Ovary (tissue), 9 donors: ENCODE data around the gene METTL6. TPM values are rescaled to one million over a fixed set of nuclear protein-coding genes. Genes with fewer than 3 reads are reported as not detected.

Source experiments
- DNase-seq, 5 donors: peaks; one replicate each; pipeline ENCODE4 v3.0.0-alpha.2; 2019 to 2020
- H3K27ac ChIP-seq, 2 donors: fragments of 200-600 bp; one replicate each; pipeline versions ENCODE4 v1.5.1 to v1.8.0; 2019 to 2022
- H3K27me3 ChIP-seq: fragments of 200-600 bp; one replicate; pipeline ENCODE4 v1.8.0; 2022
- H3K36me3 ChIP-seq: fragments of 200-600 bp; sonication (generic); one replicate; pipeline ENCODE4 v1.5.1; 2019
- H3K4me1 ChIP-seq: one replicate; pipeline ENCODE4 v1.8.1; 2013; ENCODE audit warnings: mild to moderate bottlenecking, moderate library complexity; ENCODE audit not compliant: insufficient read depth
- H3K4me3 ChIP-seq: fragments of 200-600 bp; sonication (generic); one replicate; pipeline ENCODE4 v1.5.1; 2017
- H3K9me3 ChIP-seq, 2 donors: fragments of 200-600 bp in 1 of 2; sonication (generic) in 1 of 2; one replicate each; pipeline versions ENCODE4 v1.5.1 to v1.8.1; 2013 to 2019; ENCODE audit warnings: mild to moderate bottlenecking in 1 of 2, moderate library complexity in 1 of 2
- EP300 ChIP-seq: sonication (generic); formaldehyde crosslinking; IDR thresholded peaks from one replicate; pipeline ENCODE4 v1.6.1; 2017; ENCODE audit warnings: antibody characterized with exemption
- POLR2A ChIP-seq: fragments of 450-650 bp; IDR thresholded peaks from one replicate; pipeline ENCODE4 v1.6.1; 2017; ENCODE audit warnings: antibody characterized with exemption, mild to moderate bottlenecking, moderate library complexity
- WGBS, 3 donors: extraction: QIAGEN DNeasy Blood & Tissue Kit in 1 of 3; methylation state at CpG; one replicate each; pipeline versions ENCODE4 v1.1.5 to v1.1.7; 2013 to 2017; 5-methylcytosine and 5-hydroxymethylcytosine counted together
- intact Hi-C, 4 donors: fragments of 100-400 bp; cut with DNase I; formaldehyde crosslinking; loops; one replicate each; pipeline versions ENCODE4 v1.11.0 to v1.15.1; 2022 to 2023
- polyA plus RNA-seq, 2 donors: library from polyadenylated mRNA; stranded (reverse); fragments of 200-250 nt in 1 of 2; fragments of 350-450 nt in 1 of 2; fragmentation: Illumina TruSeq in 1 of 2; extraction: RNeasy Lipid Tissue Mini Kit (QIAGEN cat#74804) in 1 of 2; gene quantifications; one replicate each; pipeline ENCODE4 v1.2.3, GENCODE V29; 2013 to 2014
- total RNA-seq, 7 donors: library from RNA; depleted of rRNA in 2 of 7; stranded (reverse); fragments of >200 nt in 2 of 7; fragmentation: NEBNext Ultra II Directional in 3 of 7; extraction: Animal tissue kit (Norgen Biotek cat#: 25700) in 3 of 7; gene quantifications; one replicate each; pipeline versions ENCODE4 v1.1.0 to v1.2.4, GENCODE V29; 2016 to 2023
- TF ChIP-seq, protein P1 (sequence below), 3 donors: fragments of 450-650 bp in 2 of 3; fragments of 200-600 bp in 1 of 3; IDR thresholded peaks; one replicate each; pipeline versions ENCODE4 v1.5.1 to v1.8.0; 2016 to 2022; ENCODE audit warnings: antibody characterized with exemption in 3 of 3, mild to moderate bottlenecking in 1 of 3
- donor health status: DM: no; HTN: no; CAD: no; lungs with moderate emphysema.
- donor health status: DM: no; HTN: no; CAD: no.
- donor health status: Bipolar disorder and iron deficiency.
- donor health status: DM: yes; HTN: yes; CAD: no.
- donor health status: DM: no; HTN: no; CAD: no.
- donor health status: DM: yes; HTN: yes; CAD: no.

The METTL6 gene
- total and polyA plus RNA-seq, 9 donors: 13.0 to 25.6 (median 21.7) TPM

DNA sequence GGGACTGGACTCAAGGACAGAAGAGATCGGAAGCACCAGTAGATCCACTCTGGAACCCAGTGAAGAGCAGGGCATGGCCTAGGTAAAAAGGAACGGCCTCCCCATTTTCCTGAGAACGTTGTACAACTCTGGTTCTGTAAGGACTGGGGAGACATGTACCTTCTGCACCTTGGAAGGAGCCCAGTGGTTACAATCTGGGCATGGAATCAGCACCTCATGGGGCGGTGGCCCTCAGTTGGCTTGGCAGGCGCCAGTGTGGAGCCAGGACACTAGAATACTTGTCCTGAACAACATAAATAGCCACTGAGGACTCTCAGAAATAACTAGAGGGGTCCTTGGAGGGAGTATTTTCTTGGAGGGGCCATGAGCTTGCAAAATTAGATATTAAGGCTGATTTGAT is 25.6 kb upstream of the METTL6 start:
- Histone ChIP-seq H3K36me3 (no peaks in the 10 kb centered on the region), H3K9me3 (no peaks in the 10 kb centered on the region), H3K27ac (no peak overlapping the region), H3K27me3 (no peaks in the 10 kb centered on the region), H3K4me3 (no peak overlapping the region), H3K4me1 (no peaks in the 10 kb centered on the region)
- DNase-seq: no peak
- WGBS, 3 donors: 92 to 97% (median 93%) methylated on average over 5 of the region's 5 CpGs
- intact Hi-C loops: no loop called here
- no peak for TF ChIP-seq POLR2A
- TF ChIP-seq, protein P1, sequence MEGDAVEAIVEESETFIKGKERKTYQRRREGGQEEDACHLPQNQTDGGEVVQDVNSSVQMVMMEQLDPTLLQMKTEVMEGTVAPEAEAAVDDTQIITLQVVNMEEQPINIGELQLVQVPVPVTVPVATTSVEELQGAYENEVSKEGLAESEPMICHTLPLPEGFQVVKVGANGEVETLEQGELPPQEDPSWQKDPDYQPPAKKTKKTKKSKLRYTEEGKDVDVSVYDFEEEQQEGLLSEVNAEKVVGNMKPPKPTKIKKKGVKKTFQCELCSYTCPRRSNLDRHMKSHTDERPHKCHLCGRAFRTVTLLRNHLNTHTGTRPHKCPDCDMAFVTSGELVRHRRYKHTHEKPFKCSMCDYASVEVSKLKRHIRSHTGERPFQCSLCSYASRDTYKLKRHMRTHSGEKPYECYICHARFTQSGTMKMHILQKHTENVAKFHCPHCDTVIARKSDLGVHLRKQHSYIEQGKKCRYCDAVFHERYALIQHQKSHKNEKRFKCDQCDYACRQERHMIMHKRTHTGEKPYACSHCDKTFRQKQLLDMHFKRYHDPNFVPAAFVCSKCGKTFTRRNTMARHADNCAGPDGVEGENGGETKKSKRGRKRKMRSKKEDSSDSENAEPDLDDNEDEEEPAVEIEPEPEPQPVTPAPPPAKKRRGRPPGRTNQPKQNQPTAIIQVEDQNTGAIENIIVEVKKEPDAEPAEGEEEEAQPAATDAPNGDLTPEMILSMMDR (IDR thresholded peaks at IDR 0.05): no peak
- no peak for TF ChIP-seq EP300

GRCh38 chr3:15452156-15452555 is 24.8 kb upstream of the METTL6 start:
- Histone ChIP-seq H3K27ac (no peak overlapping the region), H3K4me3 (no peak overlapping the region)
- 82 to 90% (median 87%) methylated on average over 9 of the region's 9 CpGs for WGBS, 3 donors

DNA sequence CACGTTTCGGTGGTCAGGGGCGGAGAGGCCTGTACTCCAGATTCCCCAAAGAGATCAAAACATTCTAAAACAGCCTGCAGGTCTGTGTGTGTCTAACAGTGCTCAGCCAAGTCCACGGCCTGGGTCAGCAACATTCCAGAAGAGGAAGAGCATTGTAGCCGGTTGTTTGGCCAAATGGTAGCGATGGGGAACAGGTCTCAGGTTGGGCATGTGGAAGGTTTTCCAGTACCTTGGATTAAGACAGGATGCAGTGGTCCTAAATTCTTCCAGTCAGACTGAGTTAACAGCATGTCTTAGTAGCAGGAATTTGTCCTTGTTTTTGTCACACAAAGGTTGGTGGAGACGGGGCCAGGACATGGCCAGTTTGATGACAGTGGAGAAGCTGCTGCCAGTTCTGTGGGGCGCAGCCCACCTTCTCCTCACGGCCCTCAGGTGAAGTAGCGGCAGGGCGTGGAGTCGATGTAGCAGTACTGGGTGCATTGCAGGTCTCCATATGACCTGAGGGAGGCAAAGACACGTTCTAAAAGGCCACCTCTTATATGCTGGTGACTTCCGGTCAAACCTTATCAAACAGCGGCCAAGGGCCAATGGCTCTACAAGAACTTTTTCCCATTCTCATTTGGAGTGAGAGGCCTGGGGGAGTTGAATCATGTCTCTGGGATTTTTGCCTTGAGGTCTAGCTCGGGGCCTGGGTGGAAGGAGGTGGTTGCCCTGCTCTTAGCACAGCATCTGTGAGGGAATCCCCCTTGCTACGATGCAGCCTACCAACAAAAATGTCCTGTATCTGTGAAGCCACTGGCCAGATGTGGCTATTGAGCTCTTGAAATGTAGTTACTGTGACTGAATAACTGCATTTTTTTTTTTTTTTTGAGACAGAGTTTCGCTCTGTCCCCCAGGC is 24.1 kb upstream of the METTL6 start:
- no peak for DNase-seq
- no peaks in the 10 kb centered on the region for H3K36me3 ChIP-seq
- no peak overlapping the region for H3K4me3 ChIP-seq
- H3K9me3 ChIP-seq: no peaks in the 10 kb centered on the region
- intact Hi-C loops: no loop called here
- H3K4me1 ChIP-seq: no peaks in the 10 kb centered on the region
- H3K27me3 ChIP-seq: no peaks in the 10 kb centered on the region
- TF ChIP-seq, protein P1 (IDR thresholded peaks at IDR 0.05): no peak
- TF ChIP-seq EP300 (no peak), POLR2A (no peak)
- H3K27ac ChIP-seq: no peak overlapping the region
- 89 to 90% (median 90%) methylated on average over 18 of the region's 18 CpGs for WGBS, 3 donors

More at GRCh38 chr3:15452156-15452555, 24.8 kb upstream of the METTL6 start:
- Histone ChIP-seq H3K27me3 (no peaks in the 10 kb centered on the region), H3K36me3 (no peaks in the 10 kb centered on the region), H3K4me1 (no peaks in the 10 kb centered on the region), H3K9me3 (no peaks in the 10 kb centered on the region)
- TF ChIP-seq POLR2A (no peak), EP300 (no peak)
- TF ChIP-seq, protein P1 (IDR thresholded peaks at IDR 0.05): no peak
- intact Hi-C loops: no loop called here
- no peak for DNase-seq

GRCh38 chr3:15450438-15451215 is 23.3 kb upstream of the METTL6 start:
- Histone ChIP-seq H3K4me3 (no peak overlapping the region), H3K4me1 (no peaks in the 10 kb centered on the region), H3K27me3 (no peaks in the 10 kb centered on the region), H3K9me3 (no peaks in the 10 kb centered on the region), H3K36me3 (no peaks in the 10 kb centered on the region), H3K27ac (no peak overlapping the region)
- 92 to 95% (median 92%) methylated on average over 12 of the region's 12 CpGs for WGBS, 3 donors
- intact Hi-C loops: no loop called here
- no peak for DNase-seq
- TF ChIP-seq, protein P1 (IDR thresholded peaks at IDR 0.05): no peak
- TF ChIP-seq POLR2A (no peak), EP300 (no peak)
